AG09309 (cell line): Measurements from ENCODE around the gene MAFG.
A peak's percentile ranks its signal among the peaks of the same experiment; 100 is the strongest.

Experiments used
- DNase-seq: peaks from one replicate; pipeline ENCODE4 v3.0.0-alpha.2; 2010; ENCODE audit warnings: low read depth
- H3K4me3 ChIP-seq: 2 replicates; pipeline ENCODE4 v1.5.1; 2011; ENCODE audit warnings: mild to moderate bottlenecking, low read depth, low read length, moderate library complexity; ENCODE audit not compliant: control insufficient read depth
- CTCF ChIP-seq: IDR thresholded peaks from 2 replicates; pipeline ENCODE4 v1.5.1; 2011; ENCODE audit warnings: mild to moderate bottlenecking, low read depth, low read length, inconsistent platforms; ENCODE audit not compliant: insufficient read depth, control insufficient read depth; ENCODE audit errors: missing control alignments

MAFG gene

DNA sequence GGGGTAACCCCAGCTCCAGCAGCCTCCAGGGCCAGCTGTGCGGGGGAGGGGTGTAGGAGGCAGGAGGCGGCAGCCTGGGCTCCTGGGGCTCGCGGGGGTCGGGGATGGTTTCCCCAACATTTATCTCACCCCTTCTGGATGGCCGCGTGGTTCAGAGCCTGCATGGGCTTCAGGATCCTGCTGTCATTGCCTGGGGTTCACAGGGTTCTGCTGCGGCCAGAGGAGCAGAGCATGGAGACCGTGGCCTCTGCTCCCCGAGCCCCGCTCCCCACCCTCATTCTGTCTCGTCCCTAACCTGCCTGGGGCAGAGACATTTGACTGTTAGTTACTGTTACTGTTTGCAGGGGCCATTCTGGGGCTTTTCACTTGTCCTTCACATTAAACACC lies 14.6 kb upstream of the MAFG start:
- H3K4me3 ChIP-seq, result no peak overlapping the region
- TF ChIP-seq CTCF, result no peak
- no peak for DNase-seq

- TF ChIP-seq CTCF, result no peak
- no peak overlapping the region for H3K4me3 ChIP-seq
- DNase-seq, result no peak
Observed at GRCh38 chr17:81941484-81942166, 14.1 kb upstream of the MAFG start.

GRCh38 chr17:81940538-81941483 lies 13.3 kb upstream of the MAFG start:
- no peak for TF ChIP-seq CTCF
- no peak for DNase-seq
- no peak overlapping the region for H3K4me3 ChIP-seq

- H3K4me3 ChIP-seq, result no peak overlapping the region
- no peak for DNase-seq
- TF ChIP-seq CTCF, result no peak
Observed at GRCh38 chr17:81939881-81940385, 12.4 kb upstream of the MAFG start.

- DNase-seq, result no peak
- no peak for TF ChIP-seq CTCF
- H3K4me3 ChIP-seq, result no peak overlapping the region
Observed at GRCh38 chr17:81939218-81939617, 11.7 kb upstream of the MAFG start.

- TF ChIP-seq CTCF, result no peak
- peak overlapping the region; percentile 52 for H3K4me3 ChIP-seq
- DNase-seq, result no peak
Observed at GRCh38 chr17:81935709-81936084, 8.2 kb upstream of the MAFG start.
